ENCODE measurements around the gene BMP7.
A peak's percentile ranks its signal among the peaks of the same experiment; 100 is the strongest.
"Not testable (repeated sequence)": the region's sequence is repeated elsewhere in the genome, so short reads cannot be mapped to it uniquely, and the experiment has no call there.

The BMP7 gene

DNA sequence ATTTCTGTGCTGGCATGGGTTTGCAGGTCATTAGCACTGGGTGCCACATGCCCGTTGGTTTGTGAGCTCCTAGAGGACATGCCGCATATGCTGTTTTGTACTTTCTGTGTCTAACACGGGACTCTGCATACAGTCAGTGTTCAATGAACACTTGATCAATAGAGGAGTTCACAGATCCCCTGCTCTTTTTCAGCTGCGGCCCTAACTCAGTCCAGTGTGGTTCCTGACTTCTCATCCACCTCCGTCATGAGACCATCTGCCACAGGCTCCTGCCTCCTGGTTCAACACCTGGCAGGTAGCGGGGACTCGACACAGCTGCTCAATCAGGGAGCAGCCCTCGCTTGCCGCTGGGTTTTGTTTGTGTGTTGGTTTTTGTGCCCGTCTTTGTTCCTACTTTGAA lies 13.8 kb upstream of the BMP7 start:
- H4K20me1 ChIP-seq: 0 out of 22 replicates have a peak, but pooled peaks cover 0 to 3% (median 0%) of the 10 kb centered on the region in 11 experiments

GRCh38 chr20:57279548-57279947 lies 13.1 kb upstream of the BMP7 start:
- not testable (repeated sequence) for H3K27ac ChIP-seq; H3K4me2 ChIP-seq; H3K4me3 ChIP-seq; H3K36me3 ChIP-seq; H3K9ac ChIP-seq; H4K20me1 ChIP-seq; H3K27me3 ChIP-seq; H3K9me3 ChIP-seq (replicated peaks in 1 of 11)
- peaks cover 0 to 24% (median 8%) of the 10 kb centered on the region in 10 experiments; a peak in 11 of 20 replicates for H3K4me1 ChIP-seq

More for the DNA sequence above, 13.8 kb upstream of the BMP7 start:
- H3K4me2 ChIP-seq: no peak overlapping the region
- H3K4me3 ChIP-seq: no peak overlapping the region
- H3K27me3 ChIP-seq: no peaks in the 10 kb centered on the region; a peak in 1 of 22 replicates
- H3K4me1 ChIP-seq: peaks cover 0 to 31% (median 14%) of the 10 kb centered on the region in 10 experiments; a peak in 13 of 20 replicates
- H3K9ac ChIP-seq: no peak overlapping the region
- H3K36me3 ChIP-seq: no peaks in the 10 kb centered on the region
- TF ChIP-seq Cebpa-rat (IDR thresholded peaks at IDR 0.05): no peak
- no peak overlapping the region for H3K27ac ChIP-seq
- H3K9me3 ChIP-seq (replicated peaks in 1 of 11): no peaks in the 10 kb centered on the region

DNA sequence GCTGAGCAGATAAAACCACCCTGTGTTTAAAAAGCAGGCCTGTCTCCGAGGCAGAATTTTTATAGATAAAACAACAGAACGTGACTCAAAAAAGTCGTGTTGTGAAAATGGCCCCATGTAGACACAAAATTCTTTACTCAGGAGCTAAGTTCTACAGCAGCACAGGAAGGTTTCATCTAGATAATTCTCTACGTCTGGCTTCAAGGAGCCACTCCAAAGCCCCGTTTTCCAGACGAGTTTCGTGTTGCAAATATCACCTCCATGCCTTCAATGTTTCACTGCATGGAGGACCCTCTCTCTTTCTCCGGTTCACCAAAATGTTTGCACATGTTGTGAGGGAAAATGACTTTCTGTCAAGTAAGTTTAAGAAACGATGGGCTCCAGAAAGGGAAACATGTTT lies 12.0 kb upstream of the BMP7 start:
- H3K4me2 ChIP-seq: no peak overlapping the region
- no peaks in the 10 kb centered on the region for H3K9me3 ChIP-seq (replicated peaks in 1 of 11)
- no peak overlapping the region for H3K9ac ChIP-seq
- no peaks in the 10 kb centered on the region for H3K36me3 ChIP-seq
- no peak overlapping the region for H3K27ac ChIP-seq
- TF ChIP-seq Cebpa-rat (IDR thresholded peaks at IDR 0.05): no peak
- no peaks in the 10 kb centered on the region; a peak in 1 of 22 replicates for H3K27me3 ChIP-seq
- peaks cover 0 to 13% (median 2%) of the 10 kb centered on the region in 10 experiments; a peak in 8 of 20 replicates for H3K4me1 ChIP-seq
- no peak overlapping the region for H3K4me3 ChIP-seq
- H4K20me1 ChIP-seq: 0 out of 22 replicates have a peak, but pooled peaks cover 0 to 3% (median 0%) of the 10 kb centered on the region in 11 experiments

- Histone ChIP-seq H3K4me1 (peaks cover 0 to 4% (median 2%) of the 10 kb centered on the region in 10 experiments; a peak in 7 of 20 replicates), H3K4me2 (peak overlapping the region in 3 of 11 experiments; percentile 11 to 19 (median 18); a peak in 2 of 22 replicates), H3K27ac (no peak overlapping the region)
Measured at GRCh38 chr20:57277398-57278105, 11.1 kb upstream of the BMP7 start.

GRCh38 chr20:57276221-57276620 lies 9.8 kb upstream of the BMP7 start:
- Histone ChIP-seq H3K9ac (no peak overlapping the region), H3K27me3 (peaks cover 0 to 3% (median 0%) of the 10 kb centered on the region in 11 experiments; a peak in 2 of 22 replicates), H4K20me1 (0 out of 22 replicates have a peak, but pooled peaks cover 0 to 3% (median 0%) of the 10 kb centered on the region in 11 experiments), H3K27ac (no peak overlapping the region), H3K4me1 (peaks cover 0 to 12% (median 7%) of the 10 kb centered on the region in 10 experiments; a peak in 14 of 20 replicates), H3K36me3 (no peaks in the 10 kb centered on the region), H3K4me2 (no peak overlapping the region), H3K9me3 (replicated peaks in 1 of 11) (no peaks in the 10 kb centered on the region), H3K4me3 (no peak overlapping the region)
- no peak for TF ChIP-seq Cebpa-rat (IDR thresholded peaks at IDR 0.05)

More at GRCh38 chr20:57277398-57278105, 11.1 kb upstream of the BMP7 start:
- no peaks in the 10 kb centered on the region for H3K9me3 ChIP-seq (replicated peaks in 1 of 11)
- no peak for TF ChIP-seq Cebpa-rat (IDR thresholded peaks at IDR 0.05)
- H4K20me1 ChIP-seq: 0 out of 22 replicates have a peak, but pooled peaks cover 0 to 3% (median 0%) of the 10 kb centered on the region in 11 experiments
- no peaks in the 10 kb centered on the region for H3K36me3 ChIP-seq
- H3K9ac ChIP-seq: no peak overlapping the region
- no peaks in the 10 kb centered on the region; a peak in 2 of 22 replicates for H3K27me3 ChIP-seq
- no peak overlapping the region for H3K4me3 ChIP-seq

- Histone ChIP-seq H3K27ac (no peak overlapping the region), H3K27me3 (peaks cover 0 to 4% (median 0%) of the 10 kb centered on the region in 11 experiments; a peak in 3 of 22 replicates), H3K9ac (no peak overlapping the region), H4K20me1 (peaks cover 0 to 3% (median 0%) of the 10 kb centered on the region in 11 experiments; a peak in 1 of 22 replicates), H3K4me1 (peaks cover 0 to 16% (median 11%) of the 10 kb centered on the region in 10 experiments; a peak in 14 of 20 replicates), H3K4me3 (no peak overlapping the region), H3K9me3 (replicated peaks in 1 of 11) (no peaks in the 10 kb centered on the region), H3K4me2 (no peak overlapping the region), H3K36me3 (no peaks in the 10 kb centered on the region)
- TF ChIP-seq Cebpa-rat (IDR thresholded peaks at IDR 0.05): no peak
Measured at GRCh38 chr20:57275813-57276212, 9.4 kb upstream of the BMP7 start.

DNA sequence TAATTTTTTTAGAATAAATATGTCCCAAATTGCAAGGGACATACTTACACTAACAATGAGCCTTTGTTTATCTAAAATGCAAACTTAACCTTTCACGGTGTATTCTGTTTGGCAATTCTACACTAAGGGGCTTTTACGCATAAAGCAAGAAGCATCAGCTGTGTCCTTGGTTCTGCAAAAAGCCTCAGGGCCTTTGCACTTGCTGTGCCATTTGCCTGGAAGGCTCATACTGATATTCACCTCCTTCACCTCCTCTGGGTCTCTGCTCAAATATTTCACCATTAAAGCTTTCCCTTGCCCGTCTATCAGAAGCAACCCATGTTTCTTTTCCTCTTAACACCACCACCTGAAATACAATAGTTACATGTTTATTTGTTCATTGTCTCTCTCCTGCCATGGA lies 8.9 kb upstream of the BMP7 start:
- H3K9me3 ChIP-seq (replicated peaks in 1 of 11): no peaks in the 10 kb centered on the region
- peaks cover 0 to 3% (median 0%) of the 10 kb centered on the region in 11 experiments; a peak in 1 of 22 replicates for H4K20me1 ChIP-seq
- peaks cover 0 to 20% (median 16%) of the 10 kb centered on the region in 10 experiments; a peak in 14 of 20 replicates for H3K4me1 ChIP-seq
- H3K4me2 ChIP-seq: no peak overlapping the region
- no peak overlapping the region for H3K9ac ChIP-seq
- H3K36me3 ChIP-seq: no peaks in the 10 kb centered on the region
- no peak overlapping the region for H3K27ac ChIP-seq
- TF ChIP-seq Cebpa-rat (IDR thresholded peaks at IDR 0.05): no peak
- no peak overlapping the region for H3K4me3 ChIP-seq
- H3K27me3 ChIP-seq: peaks cover 0 to 9% (median 0%) of the 10 kb centered on the region in 11 experiments; a peak in 4 of 22 replicates

GRCh38 chr20:57274846-57275245 lies 8.4 kb upstream of the BMP7 start:
- Histone ChIP-seq H3K9ac (no peak overlapping the region), H3K4me3 (no peak overlapping the region), H4K20me1 (peaks cover 0 to 3% (median 0%) of the 10 kb centered on the region in 11 experiments; a peak in 1 of 22 replicates), H3K27me3 (peaks cover 0 to 14% (median 2%) of the 10 kb centered on the region in 11 experiments; a peak in 10 of 22 replicates), H3K36me3 (no peaks in the 10 kb centered on the region), H3K4me2 (no peak overlapping the region), H3K27ac (no peak overlapping the region), H3K9me3 (replicated peaks in 1 of 11) (no peaks in the 10 kb centered on the region), H3K4me1 (peaks cover 0 to 23% (median 17%) of the 10 kb centered on the region in 10 experiments; a peak in 14 of 20 replicates)
- TF ChIP-seq Cebpa-rat (IDR thresholded peaks at IDR 0.05): 0 out of 22 replicates have a peak, but pooled peaks of 1 of the 11 experiments have one; percentile 13

DNA sequence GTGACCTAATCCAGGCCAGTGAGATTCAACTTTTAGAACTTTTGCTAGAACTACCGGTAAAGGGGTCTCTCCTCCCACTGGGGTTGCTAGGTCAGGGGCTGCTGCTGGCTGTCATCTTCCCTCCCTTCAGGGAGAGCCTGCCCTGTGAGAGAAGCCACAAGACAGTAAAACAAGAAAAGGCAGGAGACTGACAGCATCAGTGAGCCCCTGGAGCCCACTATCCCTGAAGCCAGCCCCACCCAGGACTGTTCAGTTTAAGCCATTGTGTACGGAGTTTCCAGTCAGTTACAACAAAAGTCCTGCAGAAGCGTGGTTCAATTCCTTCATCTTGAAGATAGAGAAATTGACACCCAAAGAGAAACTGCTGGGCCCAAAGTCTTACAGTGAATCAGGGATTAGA lies 7.9 kb upstream of the BMP7 start:
- Histone ChIP-seq H3K4me3 (no peak overlapping the region), H3K9ac (no peak overlapping the region), H3K27me3 (peaks cover 2 to 19% (median 7%) of the 10 kb centered on the region in 11 experiments), H3K9me3 (replicated peaks in 1 of 11) (no peaks in the 10 kb centered on the region), H3K4me2 (no peak overlapping the region), H3K27ac (no peak overlapping the region), H3K4me1 (peaks cover 0 to 23% (median 17%) of the 10 kb centered on the region in 10 experiments; a peak in 14 of 20 replicates), H4K20me1 (peaks cover 0 to 1% (median 0%) of the 10 kb centered on the region in 11 experiments; a peak in 1 of 22 replicates), H3K36me3 (no peaks in the 10 kb centered on the region)
- TF ChIP-seq Cebpa-rat (IDR thresholded peaks at IDR 0.05): no peak

Data from BLaER1 treated with 17β-estradiol and CSF1 and Interleukin-3, amounts not matched to agents 10 nM and 100 nM (cell line).